Adrenal gland (tissue), 12 donors: ENCODE measurements around the gene ATG101. TPM values are rescaled to one million over a fixed set of nuclear protein-coding genes. Genes with fewer than 3 reads are reported as not detected.
A peak's percentile ranks its signal among the peaks of the same experiment; 100 is the strongest.

Source experiments
- DNase-seq, 7 donors: peaks; one replicate each; pipeline ENCODE4 v3.0.0-alpha.2; 2019 to 2020
- H3K27ac ChIP-seq, 5 donors: fragments of 200-600 bp; sonication (generic) in 4 of 5; 1 replicate in 3 of 5; 2 replicates in 2 of 5; pipeline versions ENCODE4 v1.5.1 to v1.8.0; 2016 to 2020; ENCODE audit warnings: mild to moderate bottlenecking in 1 of 5
- H3K27me3 ChIP-seq: fragments of 200-600 bp; 2 replicates; pipeline ENCODE4 v1.8.0; 2021
- H3K36me3 ChIP-seq, 2 donors: fragments of 200-600 bp; replicated peaks in 1 of 2; 1 replicate in 1 of 2; 2 replicates in 1 of 2; pipeline versions ENCODE4 v1.5.1 to v1.8.0; 2018 to 2022
- H3K4me1 ChIP-seq, 2 donors: fragments of 200-600 bp; replicated peaks in 1 of 2; 1 replicate in 1 of 2; 2 replicates in 1 of 2; pipeline versions ENCODE4 v1.5.1 to v1.8.0; 2018 to 2021
- H3K4me3 ChIP-seq, 4 donors: fragments of 200-600 bp; sonication (generic) in 3 of 4; one replicate each; pipeline ENCODE4 v1.5.1; 2016 to 2018
- H3K9me3 ChIP-seq, 3 donors: fragments of 200-600 bp; sonication (generic) in 1 of 3; replicated peaks in 1 of 3; 1 replicate in 2 of 3; 2 replicates in 1 of 3; pipeline versions ENCODE4 v1.5.1 to v1.8.0; 2016 to 2021
- POLR2A ChIP-seq, 2 donors: fragments of 450-650 bp; IDR thresholded peaks; one replicate each; pipeline ENCODE4 v1.6.1; 2017; ENCODE audit warnings: antibody characterized with exemption in 2 of 2, mild to moderate bottlenecking in 2 of 2, moderate library complexity in 1 of 2
- WGBS, 4 donors: extraction: QIAGEN DNeasy Blood & Tissue Kit in 2 of 4; methylation state at CpG; one replicate each; pipeline versions ENCODE4 v1.1.5 to v1.1.7; 2013 to 2017; 5-methylcytosine and 5-hydroxymethylcytosine counted together
- intact Hi-C, 2 donors: fragments of 100-400 bp; cut with DNase I; formaldehyde crosslinking; loops; one replicate each; pipeline versions ENCODE4 v1.14.1 to v1.15.0; 2022 to 2023
- polyA plus RNA-seq, 3 donors: library from polyadenylated mRNA; stranded (reverse); fragments of 200-250 nt in 2 of 3; fragments of 350-450 nt in 1 of 3; fragmentation: Illumina TruSeq in 1 of 3; extraction: RNeasy Lipid Tissue Mini Kit (QIAGEN cat#74804) in 1 of 3; gene quantifications; one replicate each; pipeline ENCODE4 v1.2.3, GENCODE V29; 2013 to 2014
- total RNA-seq, 9 donors: library from RNA; depleted of rRNA in 4 of 9; stranded (reverse); fragments of >200 nt in 4 of 9; fragments of 120-200 nt in 1 of 9; fragmentation: NEBNext Ultra II Directional in 1 of 9; extraction: Animal tissue kit (Norgen Biotek cat#: 25700) in 1 of 9; gene quantifications; one replicate each; pipeline versions ENCODE4 v1.1.0 to v1.2.4, GENCODE V29; 2013 to 2023
- TF ChIP-seq, protein P1 (sequence below), 6 experiments: fragments of 450-650 bp in 4 of 6; fragments of 200-600 bp in 2 of 6; sonication (generic) in 1 of 6; IDR thresholded peaks; 1 replicate in 5 of 6; 2 replicates in 1 of 6; pipeline versions ENCODE4 v1.5.1 to v1.8.0; 2016 to 2021; ENCODE audit warnings: antibody characterized with exemption in 6 of 6, mild to moderate bottlenecking in 2 of 6, moderate library complexity in 1 of 6
- donor health status: healthy with polysubstance abuse.
- donor health status: Bipolar disorder and iron deficiency.
- donor health status: DM: yes; HTN: yes; CAD: no.
- donor health status: DM: no; HTN: no; CAD: no.
- donor health status: DM: no; HTN: no; CAD: no.
- donor health status: DM: yes; HTN: yes; CAD: no.

Gene ATG101
- total and polyA plus RNA-seq, 12 donors: 20.9 to 60.4 (median 36.9) TPM

DNA sequence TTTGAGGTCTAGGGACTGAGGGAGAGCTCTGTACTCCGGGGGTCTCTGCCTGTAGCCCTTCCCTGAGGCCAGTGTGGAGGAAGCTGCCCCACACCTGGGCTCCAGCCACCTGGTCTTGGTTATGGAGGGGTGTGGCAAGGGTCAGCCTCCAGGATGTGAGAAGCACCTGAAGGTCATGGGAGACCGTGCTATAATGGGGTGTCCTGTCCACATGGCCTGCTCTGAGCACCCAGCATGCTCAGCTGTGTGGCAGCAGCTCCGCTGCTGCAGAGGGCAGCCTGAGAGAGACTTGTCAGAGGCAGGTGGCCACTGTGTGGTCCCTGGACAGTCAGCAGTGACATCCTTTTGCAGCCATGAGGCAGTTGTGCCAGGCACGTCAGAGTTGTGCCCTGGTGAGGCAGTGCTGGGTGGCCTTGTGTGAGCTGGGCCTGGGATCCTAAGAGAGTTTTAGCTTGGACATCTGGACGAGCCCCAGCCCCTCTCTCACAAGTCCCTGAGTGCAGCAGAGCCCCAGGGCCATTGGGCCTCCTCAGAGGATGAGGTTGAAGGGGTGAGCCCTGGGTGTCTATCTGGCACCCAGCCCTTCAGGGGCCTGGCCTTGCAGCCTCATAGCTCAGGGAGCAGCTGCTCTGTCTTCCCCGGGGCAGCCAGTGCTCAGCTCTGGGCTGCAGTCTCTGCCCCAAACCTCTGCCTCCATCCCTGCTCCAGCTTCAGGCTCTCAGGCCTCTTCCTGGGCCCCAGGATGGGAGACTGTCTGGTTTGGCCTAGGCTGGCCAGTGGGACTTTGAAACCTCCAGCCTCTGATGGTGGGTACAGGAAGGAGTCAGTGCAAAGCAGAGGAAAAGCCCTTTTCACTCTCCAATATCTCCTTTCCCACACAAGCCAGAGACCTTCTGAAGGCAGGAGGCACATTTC lies 7.4 kb upstream of the ATG101 start:
- no peak overlapping the region for H3K4me3 ChIP-seq
- no peak for TF ChIP-seq POLR2A (IDR thresholded peaks at IDR 0.05)
- TF ChIP-seq, protein P1, sequence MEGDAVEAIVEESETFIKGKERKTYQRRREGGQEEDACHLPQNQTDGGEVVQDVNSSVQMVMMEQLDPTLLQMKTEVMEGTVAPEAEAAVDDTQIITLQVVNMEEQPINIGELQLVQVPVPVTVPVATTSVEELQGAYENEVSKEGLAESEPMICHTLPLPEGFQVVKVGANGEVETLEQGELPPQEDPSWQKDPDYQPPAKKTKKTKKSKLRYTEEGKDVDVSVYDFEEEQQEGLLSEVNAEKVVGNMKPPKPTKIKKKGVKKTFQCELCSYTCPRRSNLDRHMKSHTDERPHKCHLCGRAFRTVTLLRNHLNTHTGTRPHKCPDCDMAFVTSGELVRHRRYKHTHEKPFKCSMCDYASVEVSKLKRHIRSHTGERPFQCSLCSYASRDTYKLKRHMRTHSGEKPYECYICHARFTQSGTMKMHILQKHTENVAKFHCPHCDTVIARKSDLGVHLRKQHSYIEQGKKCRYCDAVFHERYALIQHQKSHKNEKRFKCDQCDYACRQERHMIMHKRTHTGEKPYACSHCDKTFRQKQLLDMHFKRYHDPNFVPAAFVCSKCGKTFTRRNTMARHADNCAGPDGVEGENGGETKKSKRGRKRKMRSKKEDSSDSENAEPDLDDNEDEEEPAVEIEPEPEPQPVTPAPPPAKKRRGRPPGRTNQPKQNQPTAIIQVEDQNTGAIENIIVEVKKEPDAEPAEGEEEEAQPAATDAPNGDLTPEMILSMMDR (IDR thresholded peaks at IDR 0.05): no peak
- H3K27me3 ChIP-seq: no peaks in the 10 kb centered on the region
- no peaks in the 10 kb centered on the region for H3K9me3 ChIP-seq
- peaks cover 36 to 39% of the 10 kb centered on the region in 2 donors for H3K4me1 ChIP-seq
- 25 to 72% (median 53%) methylated on average over 2 to 6 of the region's 6 CpGs for WGBS, 4 donors
- peak overlapping the region; percentile 75 to 98 (median 87) for H3K27ac ChIP-seq
- peaks cover 0 to 25% of the 10 kb centered on the region in 2 donors for H3K36me3 ChIP-seq
- DNase-seq: peak; percentile 71 to 86 (median 76)
- intact Hi-C loops: no loop called here

DNA sequence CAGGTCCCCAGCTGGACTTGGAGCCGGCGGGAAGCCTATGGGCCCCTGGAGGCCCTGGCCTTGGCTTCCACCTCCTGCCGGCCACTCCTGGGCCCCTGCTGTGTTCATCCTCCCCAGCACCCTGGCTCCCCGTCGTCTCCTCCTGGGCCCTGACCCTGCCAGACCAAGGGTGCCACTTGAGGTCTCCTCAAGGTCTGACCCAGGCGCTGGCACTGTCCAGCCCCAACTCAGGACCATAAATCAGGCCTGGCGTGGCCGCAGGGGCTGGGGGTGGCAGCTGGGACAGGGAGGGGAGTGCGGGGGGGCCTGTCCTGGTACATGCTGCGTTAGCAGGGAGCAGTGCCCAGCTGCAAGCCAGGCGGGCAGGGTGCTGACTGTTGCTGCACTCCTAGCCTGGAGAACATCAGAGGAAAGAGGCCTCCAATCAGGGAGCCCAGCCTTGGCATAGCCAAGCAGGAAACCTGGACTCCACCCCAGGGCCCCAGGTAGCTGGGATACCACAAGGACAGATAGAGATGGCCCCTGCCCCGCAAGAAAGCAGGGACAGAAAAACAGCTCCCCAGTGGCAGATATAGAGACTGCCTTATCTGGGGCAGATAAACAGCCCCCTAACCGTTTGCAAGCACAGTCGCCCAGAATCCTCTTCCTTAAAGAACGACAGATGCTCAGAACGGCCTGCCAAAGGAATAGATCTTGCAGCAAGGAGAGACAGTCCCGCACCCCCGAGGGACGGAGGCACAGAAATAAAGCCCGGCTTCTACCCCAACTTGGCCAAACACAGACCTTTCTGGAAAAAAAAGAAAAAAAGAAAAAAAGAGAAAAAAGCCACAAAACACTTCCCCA lies 6.5 kb upstream of the ATG101 start:
- WGBS, 4 donors: 35 to 56% (median 45%) methylated on average over 9 to 20 of the region's 20 CpGs
- no peaks in the 10 kb centered on the region for H3K9me3 ChIP-seq
- H3K27ac ChIP-seq: peak overlapping the region; percentile 75 to 98 (median 87)
- DNase-seq: peak in 6 of 7 donors; percentile 69 to 88 (median 73)
- H3K4me1 ChIP-seq: peaks cover 37 to 40% of the 10 kb centered on the region in 2 donors
- peak in 1 of 2 donors; percentile 37 for TF ChIP-seq POLR2A (IDR thresholded peaks at IDR 0.05)
- TF ChIP-seq, protein P1 (IDR thresholded peaks at IDR 0.05): no peak
- intact Hi-C loops: no loop called here
- no peak overlapping the region for H3K4me3 ChIP-seq
- H3K27me3 ChIP-seq: no peaks in the 10 kb centered on the region
- H3K36me3 ChIP-seq: peaks cover 0 to 16% of the 10 kb centered on the region in 2 donors

DNA sequence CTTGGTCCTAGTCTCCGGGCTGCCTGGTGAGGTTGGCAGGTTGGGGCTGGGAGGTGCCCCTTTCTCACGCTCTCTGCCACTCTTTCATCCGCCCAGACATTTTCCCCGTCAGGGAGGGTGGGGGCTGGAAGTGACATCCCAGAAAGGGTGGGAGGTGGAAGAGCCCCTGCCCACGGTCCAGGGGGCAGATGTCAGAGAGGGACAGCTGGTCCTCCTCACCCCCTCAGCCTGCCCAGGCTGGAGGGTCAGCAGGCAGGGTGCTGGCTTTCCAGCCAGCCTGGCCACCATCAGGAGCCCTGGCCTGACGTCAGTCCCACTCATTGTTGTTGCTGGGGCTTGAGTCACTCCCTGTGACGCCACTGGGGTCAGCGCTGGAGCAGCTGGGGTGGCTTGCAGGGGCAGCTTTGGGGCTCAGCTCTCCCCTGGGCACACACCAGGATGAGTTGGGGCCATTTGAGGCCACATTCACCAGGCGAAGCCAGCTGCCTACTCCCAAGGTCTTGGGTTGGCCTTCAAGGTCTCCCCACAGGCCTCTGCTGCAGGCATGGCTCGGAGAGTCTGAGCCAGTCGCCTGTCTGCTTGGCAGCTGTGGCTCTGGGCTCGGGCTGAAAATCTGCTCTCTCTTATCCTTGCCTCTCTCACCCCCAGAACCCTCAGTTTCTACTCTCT lies 5.7 kb upstream of the ATG101 start:
- H3K9me3 ChIP-seq: no peaks in the 10 kb centered on the region
- H3K27ac ChIP-seq: peak overlapping the region; percentile 75 to 98 (median 87)
- WGBS, 4 donors: 33 to 46% (median 43%) methylated on average over 8 to 12 of the region's 12 CpGs
- peaks cover 38 to 43% of the 10 kb centered on the region in 2 donors for H3K4me1 ChIP-seq
- DNase-seq: peak; percentile 86 to 94 (median 91)
- intact Hi-C loops: no loop called here
- H3K27me3 ChIP-seq: no peaks in the 10 kb centered on the region
- TF ChIP-seq, protein P1 (IDR thresholded peaks at IDR 0.05): no peak
- peak in 1 of 2 donors; percentile 56 for TF ChIP-seq POLR2A (IDR thresholded peaks at IDR 0.05)
- no peak overlapping the region for H3K4me3 ChIP-seq
- peaks cover 0 to 8% of the 10 kb centered on the region in 2 donors for H3K36me3 ChIP-seq
